Lower leg skin (tissue), 4 donors: ENCODE measurements around the gene TMEM191B. TPM values are rescaled to one million over a fixed set of nuclear protein-coding genes. Genes with fewer than 3 reads are reported as not detected.
"Not testable (repeated sequence)": the region's sequence is repeated elsewhere in the genome, so short reads cannot be mapped to it uniquely, and the experiment has no call there.

Experiments used
- DNase-seq, 2 donors: peaks; one replicate each; pipeline ENCODE4 v3.0.0-alpha.2; 2019; ENCODE audit warnings: low spot score in 2 of 2
- H3K4me3 ChIP-seq: fragments of 200-600 bp; sonication (generic); 2 replicates; pipeline ENCODE4 v1.5.1; 2017; ENCODE audit warnings: mild to moderate bottlenecking, low read depth; ENCODE audit not compliant: poor library complexity, severe bottlenecking
- WGBS, 2 donors: methylation state at CpG; one replicate each; pipeline ENCODE4 v1.1.5; 2018; 5-methylcytosine and 5-hydroxymethylcytosine counted together
- intact Hi-C: fragments of 100-400 bp; cut with DNase I; formaldehyde crosslinking; loops from one replicate; pipeline ENCODE4 v1.15.0; 2023; ENCODE audit warnings: low total_unique reads
- total RNA-seq, 4 donors: library from RNA; depleted of rRNA; stranded (reverse); fragments of >200 nt; gene quantifications; one replicate each; pipeline ENCODE4 v1.1.0, GENCODE V29; 2016

Gene TMEM191B
- total RNA-seq, 4 donors from 2014 or later, result 0.34 to 4.9 TPM; not detected in 2

DNA sequence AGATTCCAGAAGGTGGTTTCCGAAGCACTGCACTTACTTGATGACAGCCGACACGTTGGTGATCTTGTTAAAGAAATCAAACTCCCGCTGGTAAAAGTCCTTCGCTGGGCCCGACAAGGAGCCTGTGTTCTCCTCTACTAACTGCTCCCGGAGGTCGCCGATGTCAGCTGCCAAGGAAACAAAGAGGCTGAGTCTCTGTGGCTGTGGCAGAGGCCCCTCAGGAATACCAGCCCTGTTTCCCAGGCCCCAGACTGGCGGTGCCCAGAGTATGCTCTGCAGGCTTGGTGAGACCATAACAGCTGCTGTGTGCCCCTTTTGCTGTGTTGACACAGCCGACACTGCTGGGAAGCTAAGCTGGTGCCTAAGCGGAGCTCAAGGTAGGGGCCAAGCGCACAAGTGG is 17.0 kb downstream of the TMEM191B start:
- H3K4me3 ChIP-seq, DNase-seq, intact Hi-C loops: not testable (repeated sequence)
- 60% methylated on average over 5 of the region's 13 CpGs; no CpG with 5 or more reads in 1 of the 2 donors for WGBS, 2 donors

DNA sequence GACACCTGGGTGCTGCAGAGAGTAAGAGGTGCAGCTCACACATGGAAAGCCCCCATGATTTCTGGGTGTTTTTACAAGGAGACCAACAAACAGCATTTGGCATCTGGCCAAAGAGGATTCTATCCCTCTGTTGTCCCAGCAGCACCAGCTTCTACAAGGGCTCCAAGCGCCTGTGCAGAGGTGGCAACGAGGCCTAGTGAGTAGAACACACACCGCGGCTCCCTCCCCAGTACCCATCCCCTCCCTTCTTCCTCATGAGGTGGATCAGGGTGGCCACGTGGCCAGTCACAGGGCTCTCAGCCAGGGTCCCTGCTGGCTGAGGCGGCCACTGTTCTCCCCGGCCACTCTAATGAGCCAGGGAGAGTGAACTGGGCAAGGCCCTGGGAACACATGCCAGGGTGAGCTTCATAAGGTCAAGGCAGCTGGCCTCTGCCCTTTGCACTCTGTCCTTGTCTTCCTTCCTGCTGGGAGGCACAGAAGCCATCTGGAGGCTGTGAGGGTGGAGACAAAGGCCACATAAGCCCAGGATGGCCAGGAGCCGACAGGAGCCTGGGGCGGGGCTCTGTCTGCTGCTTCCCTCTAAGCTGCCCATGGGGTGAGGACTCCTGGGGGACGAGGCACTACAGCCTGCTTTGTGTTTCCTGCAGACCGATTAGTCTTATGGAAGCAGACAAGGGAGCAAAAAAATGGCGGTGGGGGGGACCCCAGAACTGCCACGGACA is 22.0 kb downstream of the TMEM191B start:
- intact Hi-C loops, DNase-seq, H3K4me3 ChIP-seq: not testable (repeated sequence)
- 85 to 100% methylated on average over 4 to 11 of the region's 13 CpGs for WGBS, 2 donors

DNA sequence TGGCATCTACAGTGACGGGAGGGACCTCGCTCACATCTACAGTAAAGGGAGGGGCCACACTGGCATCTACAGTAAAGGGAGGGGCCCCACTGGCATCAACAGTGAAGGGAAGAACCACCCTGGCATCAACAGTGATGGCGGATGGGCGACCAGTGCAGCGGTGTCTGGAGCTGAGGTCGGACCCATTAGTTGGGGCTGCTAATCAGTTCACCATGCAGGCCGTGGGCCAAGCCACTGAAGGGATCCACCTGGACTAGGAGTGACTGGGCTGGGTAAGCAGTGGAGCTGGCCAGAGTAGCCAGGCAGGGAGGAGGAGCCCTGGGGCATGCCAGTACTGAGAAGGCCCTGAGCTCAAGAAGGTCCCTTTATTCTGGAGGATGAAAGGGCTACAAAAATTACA is 23.4 kb downstream of the TMEM191B start:
- intact Hi-C loops, DNase-seq, H3K4me3 ChIP-seq: not testable (repeated sequence)
- 88% methylated on average over 7 of the region's 7 CpGs; no CpG with 5 or more reads in 1 of the 2 donors for WGBS, 2 donors

DNA sequence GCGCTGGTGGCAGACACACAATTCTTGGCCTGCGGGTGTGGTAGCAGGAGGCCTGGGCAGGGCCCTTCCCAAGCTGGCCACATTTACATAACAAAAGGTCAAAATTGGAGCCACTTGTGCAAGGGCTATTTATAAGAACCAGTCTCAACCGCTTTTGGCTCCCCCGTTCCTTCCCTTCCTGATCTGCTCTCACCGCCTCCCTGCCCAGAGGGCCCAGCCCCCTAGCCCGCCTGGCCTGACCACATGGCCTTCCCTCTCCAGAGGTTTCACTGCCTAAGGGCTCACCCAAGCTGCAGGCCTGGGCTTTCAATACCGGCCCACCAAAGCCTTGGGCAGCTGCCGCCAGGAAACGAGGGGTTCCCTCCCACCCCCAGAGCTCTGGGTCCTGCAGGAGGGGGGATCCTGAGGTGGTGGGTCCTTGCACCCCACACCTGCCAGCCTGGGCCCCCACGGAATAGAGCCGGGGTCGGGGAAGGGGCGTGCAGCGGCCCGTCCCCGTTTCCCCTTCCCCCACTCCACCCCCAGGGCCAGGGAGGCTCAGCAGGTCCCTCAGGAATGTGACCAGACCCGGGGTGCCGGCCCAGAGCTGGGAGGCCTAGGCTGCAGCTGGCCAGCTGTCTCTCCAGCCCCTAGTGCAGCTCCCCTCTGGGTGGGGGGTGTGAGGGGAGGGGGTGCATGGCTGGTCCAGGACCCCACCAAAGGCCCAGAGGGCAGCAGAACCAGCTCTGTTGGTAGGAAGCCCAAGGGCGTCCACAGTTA is 25.4 kb downstream of the TMEM191B start:
- intact Hi-C loops, H3K4me3 ChIP-seq, DNase-seq: not testable (repeated sequence)
- WGBS, 2 donors, result no CpG with 5 or more reads among the region's 19 CpGs

DNA sequence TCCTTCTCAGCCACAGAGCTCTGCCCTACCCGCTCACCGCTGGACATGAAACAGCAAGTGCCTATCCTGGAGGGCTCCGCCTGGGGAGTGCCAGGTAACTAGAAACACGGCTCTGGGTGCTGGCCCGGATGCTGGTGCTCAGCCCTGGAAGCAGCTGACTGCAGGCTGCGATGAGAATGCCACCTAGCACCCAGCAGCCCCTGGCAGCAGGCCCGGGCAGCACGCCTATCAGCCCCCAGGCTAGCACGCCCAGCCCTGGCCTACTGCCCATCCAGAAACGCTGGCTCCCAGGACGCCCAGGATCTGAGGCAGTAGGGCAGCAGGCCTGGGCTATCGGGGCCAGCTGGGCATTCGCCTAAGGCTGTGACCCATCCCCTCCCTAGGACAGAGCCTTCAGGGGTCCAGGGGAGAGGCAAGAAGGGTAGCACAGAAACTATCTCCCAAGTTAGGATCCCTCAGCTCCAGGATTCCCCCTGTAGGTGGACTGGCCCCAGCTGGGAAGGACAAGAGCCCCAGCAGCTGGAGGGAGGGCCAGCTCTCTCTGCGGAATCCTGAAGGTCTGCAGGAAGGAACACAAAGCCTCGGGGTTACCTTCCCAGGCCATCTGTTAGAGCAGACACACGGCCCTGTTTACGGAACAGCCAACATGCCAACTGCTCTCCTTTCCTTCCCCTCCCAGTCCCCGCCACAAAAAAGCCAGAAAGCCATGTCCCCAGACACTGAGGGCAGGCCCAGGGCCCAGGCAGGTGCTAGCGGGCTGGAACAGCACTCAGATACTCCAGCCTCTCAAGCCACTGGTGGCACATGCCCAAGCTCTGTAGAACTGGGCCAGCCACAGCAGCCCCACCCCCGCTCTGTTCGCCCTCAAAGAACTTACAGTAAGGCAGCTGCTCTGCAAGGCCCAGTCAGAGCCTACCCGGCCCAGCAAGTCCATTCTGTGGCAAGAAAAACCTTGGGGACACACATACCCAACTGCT is 27.0 kb downstream of the TMEM191B start:
- not testable (repeated sequence) for DNase-seq

DNA sequence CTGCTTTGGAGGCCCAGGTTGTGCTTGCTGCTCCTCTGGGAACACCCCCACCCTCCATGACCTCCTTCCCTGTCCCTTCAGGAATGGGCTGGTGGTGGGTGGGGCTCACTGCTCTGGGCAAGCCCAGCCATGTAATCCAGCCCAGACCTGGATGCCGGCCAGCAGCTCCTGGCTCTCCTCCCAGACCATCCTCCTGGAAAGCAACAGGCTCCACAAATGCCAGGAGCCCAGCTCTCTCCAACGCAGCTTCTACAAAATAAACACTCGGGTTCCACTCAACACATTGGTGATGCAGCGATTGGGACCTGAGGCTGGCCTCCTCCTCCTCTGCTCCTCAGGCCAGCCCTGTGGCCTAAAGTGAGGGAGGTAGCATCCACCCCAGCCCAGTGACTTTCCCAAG is 30.9 kb downstream of the TMEM191B start:
- intact Hi-C loops, H3K4me3 ChIP-seq, DNase-seq: not testable (repeated sequence)
- WGBS, 2 donors, result no CpG with 5 or more reads among the region's 4 CpGs

More for the DNA sequence above, 27.0 kb downstream of the TMEM191B start:
- intact Hi-C loops, H3K4me3 ChIP-seq: not testable (repeated sequence)
- WGBS, 2 donors, result no CpG with 5 or more reads among the region's 22 CpGs

DNA sequence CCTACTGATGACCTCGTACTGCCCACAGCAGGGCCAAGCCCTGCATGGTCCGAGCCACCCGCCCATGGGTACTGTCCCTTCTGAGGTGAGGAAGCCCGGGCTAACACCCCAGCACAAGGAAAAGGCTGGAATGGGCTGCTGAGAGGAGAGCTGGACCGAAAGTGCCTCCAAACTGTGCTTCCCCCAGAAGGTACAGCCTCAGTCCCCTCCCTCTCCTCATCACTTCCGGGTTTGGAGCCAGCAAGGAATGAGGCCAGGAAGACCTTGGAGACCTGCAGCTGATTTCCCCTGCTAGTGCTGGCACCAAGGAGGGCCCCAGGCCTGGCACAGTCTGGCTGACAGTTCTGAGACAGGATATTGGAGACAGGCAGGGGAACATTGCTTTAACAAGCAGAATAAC is 31.3 kb downstream of the TMEM191B start:
- intact Hi-C loops, H3K4me3 ChIP-seq, DNase-seq: not testable (repeated sequence)
- WGBS, 2 donors, result no CpG with 5 or more reads among the region's 6 CpGs

DNA sequence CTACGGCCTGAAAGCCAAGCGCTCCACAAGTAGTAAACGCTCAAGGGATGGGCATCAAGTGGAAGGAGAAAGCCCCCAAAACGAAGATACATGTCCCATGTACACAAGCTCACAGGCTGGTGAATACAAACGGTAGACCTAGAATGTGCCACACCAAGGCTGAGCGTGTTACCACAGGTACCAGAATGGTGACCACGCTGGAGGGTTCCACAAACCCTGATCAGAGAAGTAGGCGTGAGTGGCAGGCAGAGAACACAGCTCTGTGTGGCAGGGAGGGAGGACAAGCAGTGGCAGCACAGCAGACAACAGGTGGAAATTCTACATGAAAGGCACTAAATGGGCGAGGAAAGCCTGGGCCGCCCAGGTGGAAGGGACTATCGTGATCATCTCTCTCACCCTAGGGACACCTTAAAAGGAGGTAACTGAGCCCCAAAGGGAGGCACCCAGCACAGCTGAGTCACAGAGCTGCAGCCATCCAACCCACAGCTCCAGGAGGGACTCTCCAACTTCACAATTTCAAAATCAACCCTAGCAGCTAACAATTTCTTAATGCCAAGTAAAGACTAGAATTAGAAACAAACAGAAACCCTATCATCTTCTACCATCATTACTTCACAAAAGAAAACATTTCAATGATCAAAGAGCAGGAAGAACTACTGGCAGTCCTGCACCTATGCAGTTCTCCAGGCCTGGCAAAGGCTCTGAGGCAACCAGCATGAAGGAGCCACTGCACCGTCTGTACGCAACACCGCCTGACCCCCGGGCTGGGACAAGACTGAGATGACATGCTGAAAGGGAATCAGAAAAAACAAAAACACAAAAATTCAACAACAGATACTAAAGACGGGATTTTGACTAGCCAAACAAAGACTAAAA is 32.7 kb downstream of the TMEM191B start:
- no CpG with 5 or more reads among the region's 16 CpGs for WGBS, 2 donors
- DNase-seq, intact Hi-C loops, H3K4me3 ChIP-seq: not testable (repeated sequence)

DNA sequence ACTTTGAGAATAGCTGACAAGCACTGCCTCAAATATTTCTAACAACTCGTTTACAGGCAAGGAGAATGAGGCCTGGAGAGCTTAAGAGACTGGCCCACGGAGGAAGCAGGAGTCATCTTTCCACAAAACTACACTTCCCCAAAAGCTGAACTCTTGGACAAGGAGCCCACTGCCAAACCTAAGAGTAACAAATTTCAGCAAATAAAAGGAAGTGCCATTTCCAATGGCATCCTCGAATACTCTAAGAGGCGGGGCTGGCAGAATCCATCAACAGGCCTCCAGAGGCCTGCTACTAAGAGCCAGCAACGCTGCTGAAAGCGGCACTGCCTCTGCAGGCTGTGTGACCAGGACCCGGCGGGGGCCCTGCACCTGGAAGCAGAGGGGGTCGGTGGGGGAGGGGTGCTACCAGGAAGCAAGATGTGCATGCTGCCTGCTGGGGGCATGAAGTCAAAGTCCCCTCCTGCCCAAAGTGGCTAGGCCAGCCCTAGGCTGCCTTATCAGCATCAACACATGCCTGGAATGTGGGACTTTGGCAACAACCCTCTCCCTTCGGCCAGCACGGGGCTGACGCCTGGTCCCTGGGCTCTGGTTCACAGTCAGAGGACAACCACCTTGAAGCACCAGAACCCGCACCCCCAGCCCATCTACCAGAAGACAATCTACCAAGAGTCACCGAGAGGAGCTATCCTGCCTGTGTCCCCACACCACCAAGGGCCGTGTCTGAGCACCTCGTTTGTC is 43.1 kb downstream of the TMEM191B start:
- intact Hi-C loops, H3K4me3 ChIP-seq, DNase-seq: not testable (repeated sequence)
- no CpG with 5 or more reads among the region's 16 CpGs for WGBS, 2 donors

DNA sequence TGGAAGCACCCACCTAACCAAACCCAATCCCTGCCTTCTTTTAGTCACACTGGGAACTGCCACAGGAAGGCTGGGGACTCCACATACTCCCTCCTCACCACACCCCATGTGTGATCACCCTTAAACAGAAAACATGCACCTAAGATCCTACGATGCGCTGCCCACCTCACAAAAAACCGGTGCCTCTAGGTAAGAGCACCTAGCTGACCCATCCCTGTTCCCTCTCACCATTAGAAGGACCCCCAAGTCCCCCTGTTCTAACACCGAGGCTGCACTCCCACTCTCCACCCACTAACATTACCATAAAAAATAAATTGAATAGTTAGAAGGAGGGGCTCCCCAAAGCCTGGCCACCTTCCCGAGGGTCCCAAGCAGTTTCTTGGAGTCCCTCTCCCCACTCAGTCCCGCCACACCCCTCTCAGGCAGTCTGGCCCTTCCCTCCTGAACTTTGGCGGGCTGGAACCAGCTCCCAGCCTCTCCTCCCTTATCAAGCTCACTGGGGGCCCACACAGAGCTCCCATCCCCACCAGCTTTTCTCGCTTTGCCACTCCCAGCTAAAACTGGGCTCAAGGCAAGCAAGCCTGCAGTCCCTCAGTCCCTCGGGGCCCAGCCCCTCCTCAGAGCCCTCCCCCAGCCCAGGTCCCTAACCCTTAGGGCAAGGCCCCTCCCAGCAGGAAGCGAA is 46.0 kb downstream of the TMEM191B start:
- WGBS, 2 donors, result 60 to 73% methylated on average over 7 of the region's 10 CpGs
- H3K4me3 ChIP-seq, intact Hi-C loops: not testable (repeated sequence)
- peak in 1 of 2 donors; percentile 6 for DNase-seq

DNA sequence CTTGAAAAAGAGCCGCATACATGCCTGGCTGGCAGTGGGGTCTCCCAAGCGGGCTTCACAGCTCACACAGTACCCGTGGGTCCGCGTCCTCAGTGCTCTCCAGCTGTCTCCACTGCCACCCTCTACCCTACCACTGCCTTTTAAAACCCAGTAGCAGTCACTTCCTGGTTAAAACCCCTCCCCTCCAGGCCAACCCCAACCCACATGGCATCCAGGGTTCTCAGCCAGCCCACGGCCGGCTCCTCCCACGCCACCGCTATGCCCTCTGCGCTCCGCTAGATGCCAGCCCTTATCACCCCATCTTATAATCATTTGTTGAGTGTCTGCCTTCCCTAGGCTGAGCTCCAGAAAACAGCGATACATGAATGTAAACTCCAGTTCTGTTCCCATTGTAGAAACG is 47.0 kb downstream of the TMEM191B start:
- H3K4me3 ChIP-seq, intact Hi-C loops, DNase-seq: not testable (repeated sequence)
- WGBS, 2 donors, result 17% methylated on average over 2 of the region's 13 CpGs; no CpG with 5 or more reads in 1 of the 2 donors

DNA sequence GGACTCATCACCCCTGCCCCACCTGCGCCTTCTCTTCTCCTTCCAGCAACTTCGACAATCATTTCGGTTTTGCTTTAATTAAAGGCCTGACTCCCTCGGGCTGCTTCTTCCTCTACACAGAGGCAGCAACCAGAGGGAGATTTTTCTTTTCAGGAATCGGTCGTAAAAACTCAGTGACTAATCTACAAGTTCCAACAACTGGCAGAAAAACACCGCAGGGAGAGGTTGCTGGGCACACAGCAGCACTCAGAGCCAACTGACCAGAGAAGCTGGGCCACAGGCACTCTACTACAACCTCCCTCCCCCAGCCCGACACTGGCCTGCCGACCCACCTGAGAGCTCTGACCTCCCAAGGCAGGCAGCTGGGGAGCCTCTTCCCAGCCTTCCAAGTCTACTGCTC is 48.1 kb downstream of the TMEM191B start:
- H3K4me3 ChIP-seq, DNase-seq, intact Hi-C loops: not testable (repeated sequence)
- WGBS, 2 donors, result no CpG with 5 or more reads among the region's 9 CpGs
